ENCODE results near the gene MRPL36. TPM values are rescaled to one million over a fixed set of nuclear protein-coding genes. Genes with fewer than 3 reads are reported as not detected.

MRPL36 gene
- total and polyA plus RNA-seq, 4 donors: 25.1 to 62.2 (median 39.0) TPM

DNA sequence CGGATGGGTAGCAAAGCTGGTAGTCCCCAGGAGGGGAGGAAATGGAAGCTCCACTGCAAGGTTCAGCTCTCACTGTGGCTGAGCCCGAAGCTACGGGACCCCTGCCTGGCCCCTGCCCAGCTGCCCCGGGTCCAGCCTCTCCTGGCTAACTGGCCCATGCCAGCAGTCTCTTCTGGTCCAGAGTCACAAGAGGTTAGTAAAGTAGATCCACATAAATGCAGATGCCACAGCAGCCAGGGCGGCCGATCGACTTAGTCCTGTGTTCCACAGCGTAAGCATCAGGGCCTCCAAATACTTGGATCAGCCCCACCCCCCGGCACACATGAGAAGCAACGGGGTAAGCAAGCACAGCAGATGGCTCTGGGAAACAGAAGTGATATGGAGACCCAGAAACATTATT is 42.1 kb downstream of the MRPL36 start:
- intact Hi-C loops (cut with DNase I): no loop called here
- WGBS, 2 donors: 85 to 86% methylated on average over 10 of the region's 10 CpGs
- no peaks in the 10 kb centered on the region for H3K36me3 ChIP-seq (ENCODE audit: control insufficient read depth in 1 of 2, insufficient read depth in 2 of 2, low read length in 1 of 2)
- no peaks in the 10 kb centered on the region for H3K9me3 ChIP-seq (ENCODE audit: control insufficient read depth, low read length)
- H3K27ac ChIP-seq (ENCODE audit: low read depth in 1 of 2, low read length in 2 of 2): no peak overlapping the region
- no peak overlapping the region for H3K4me3 ChIP-seq (ENCODE audit: low read length in 2 of 2)
- H3K27me3 ChIP-seq (ENCODE audit: control insufficient read depth in 1 of 2, insufficient read depth in 2 of 2, low read length in 1 of 2): no peaks in the 10 kb centered on the region
- peak; percentile 14 to 53 for DNase-seq
- no peak for ATAC-seq (ENCODE audit: low FRiP score)
- H3K4me1 ChIP-seq (ENCODE audit: control insufficient read depth in 1 of 2, insufficient read depth in 2 of 2, low read length in 2 of 2): no peaks in the 10 kb centered on the region

DNA sequence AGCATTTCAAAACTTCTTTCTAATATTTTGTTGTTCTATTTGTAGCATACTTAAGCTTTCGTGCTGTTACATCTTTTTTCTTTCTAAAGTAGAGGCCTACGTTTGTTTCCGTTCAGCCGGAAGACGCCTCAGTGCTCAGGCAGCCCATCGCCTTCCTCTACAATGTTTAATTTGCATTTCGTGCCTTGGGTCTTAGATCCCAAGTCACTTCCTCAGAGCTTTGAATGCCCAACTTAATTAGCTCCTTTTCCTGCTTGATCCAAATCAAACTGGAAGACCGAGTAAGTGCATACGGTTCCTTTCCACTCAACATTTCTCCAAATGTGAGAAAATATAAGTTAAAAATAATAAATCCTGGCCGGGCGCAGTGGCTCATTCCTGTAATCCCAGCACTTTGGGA is 43.2 kb downstream of the MRPL36 start:
- no peak overlapping the region for H3K4me3 ChIP-seq (ENCODE audit: low read length in 2 of 2)
- H3K36me3 ChIP-seq (ENCODE audit: control insufficient read depth in 1 of 2, insufficient read depth in 2 of 2, low read length in 1 of 2): no peaks in the 10 kb centered on the region
- no peaks in the 10 kb centered on the region for H3K9me3 ChIP-seq (ENCODE audit: control insufficient read depth, low read length)
- no peaks in the 10 kb centered on the region for H3K27me3 ChIP-seq (ENCODE audit: control insufficient read depth in 1 of 2, insufficient read depth in 2 of 2, low read length in 1 of 2)
- no peak for ATAC-seq (ENCODE audit: low FRiP score)
- H3K4me1 ChIP-seq (ENCODE audit: control insufficient read depth in 1 of 2, insufficient read depth in 2 of 2, low read length in 2 of 2): no peaks in the 10 kb centered on the region
- H3K27ac ChIP-seq (ENCODE audit: low read depth in 1 of 2, low read length in 2 of 2): no peak overlapping the region
- no peak for DNase-seq
- intact Hi-C loops (cut with DNase I): no loop called here
- WGBS, 2 donors: 58 to 60% methylated on average over 11 of the region's 11 CpGs

GRCh38 chr5:1755321-1755949 is 44.2 kb downstream of the MRPL36 start:
- peak; percentile 9 to 37 for DNase-seq
- no peaks in the 10 kb centered on the region for H3K27me3 ChIP-seq (ENCODE audit: control insufficient read depth in 1 of 2, insufficient read depth in 2 of 2, low read length in 1 of 2)
- 61 to 63% methylated on average over 14 of the region's 14 CpGs for WGBS, 2 donors

DNA sequence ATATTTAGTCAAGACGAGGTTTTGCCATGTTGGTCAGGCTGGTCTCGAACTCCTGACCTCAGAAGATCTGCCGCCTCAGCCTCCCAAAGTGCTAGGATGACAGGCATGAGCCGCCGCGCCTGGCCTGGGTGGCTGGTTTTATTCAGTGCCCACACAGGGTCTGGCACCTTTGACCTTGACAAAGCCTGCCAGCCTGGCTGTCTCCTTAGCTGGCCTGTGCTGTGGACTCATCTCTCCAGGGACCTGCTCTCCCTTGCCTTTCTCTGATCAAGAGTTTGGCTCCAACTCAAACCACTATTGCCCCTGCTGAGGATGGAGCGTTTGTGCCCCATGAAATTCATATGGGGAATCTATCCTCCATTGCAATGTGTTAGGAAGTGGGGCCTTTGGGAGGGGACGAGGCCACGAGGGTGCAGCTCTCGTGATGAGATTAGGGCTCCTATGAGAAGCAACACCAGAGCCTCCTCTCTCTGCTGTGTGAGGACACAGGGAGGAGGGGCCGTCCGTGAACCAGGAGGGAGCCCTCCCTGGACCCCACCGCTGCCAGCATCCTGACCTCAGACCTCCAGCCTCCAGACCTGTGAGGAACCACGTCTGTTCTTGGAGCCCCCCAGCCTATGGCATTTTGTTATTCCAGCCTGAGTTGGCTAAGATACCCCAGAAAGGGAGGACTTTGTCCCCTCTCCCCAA is 45.0 kb downstream of the MRPL36 start:
- ATAC-seq (ENCODE audit: low FRiP score) (no peak), DNase-seq (peak; percentile 12 to 58)
- 75 to 79% methylated on average over 12 to 14 of the region's 14 CpGs for WGBS, 2 donors
- no peaks in the 10 kb centered on the region for H3K9me3 ChIP-seq (ENCODE audit: control insufficient read depth, low read length)
- intact Hi-C loops (cut with DNase I): no loop called here
- no peaks in the 10 kb centered on the region for H3K27me3 ChIP-seq (ENCODE audit: control insufficient read depth in 1 of 2, insufficient read depth in 2 of 2, low read length in 1 of 2)
- H3K4me3 ChIP-seq (ENCODE audit: low read length in 2 of 2): no peak overlapping the region
- H3K4me1 ChIP-seq (ENCODE audit: control insufficient read depth in 1 of 2, insufficient read depth in 2 of 2, low read length in 2 of 2): no peaks in the 10 kb centered on the region
- no peaks in the 10 kb centered on the region for H3K36me3 ChIP-seq (ENCODE audit: control insufficient read depth in 1 of 2, insufficient read depth in 2 of 2, low read length in 1 of 2)
- no peak overlapping the region for H3K27ac ChIP-seq (ENCODE audit: low read depth in 1 of 2, low read length in 2 of 2)

More at GRCh38 chr5:1755321-1755949, 44.2 kb downstream of the MRPL36 start:
- H3K4me3 ChIP-seq (ENCODE audit: low read length in 2 of 2): no peak overlapping the region
- no peaks in the 10 kb centered on the region for H3K4me1 ChIP-seq (ENCODE audit: control insufficient read depth in 1 of 2, insufficient read depth in 2 of 2, low read length in 2 of 2)
- intact Hi-C loops (cut with DNase I): no loop called here
- no peak overlapping the region for H3K27ac ChIP-seq (ENCODE audit: low read depth in 1 of 2, low read length in 2 of 2)
- ATAC-seq (ENCODE audit: low FRiP score): no peak
- no peaks in the 10 kb centered on the region for H3K9me3 ChIP-seq (ENCODE audit: control insufficient read depth, low read length)
- H3K36me3 ChIP-seq (ENCODE audit: control insufficient read depth in 1 of 2, insufficient read depth in 2 of 2, low read length in 1 of 2): no peaks in the 10 kb centered on the region

DNA sequence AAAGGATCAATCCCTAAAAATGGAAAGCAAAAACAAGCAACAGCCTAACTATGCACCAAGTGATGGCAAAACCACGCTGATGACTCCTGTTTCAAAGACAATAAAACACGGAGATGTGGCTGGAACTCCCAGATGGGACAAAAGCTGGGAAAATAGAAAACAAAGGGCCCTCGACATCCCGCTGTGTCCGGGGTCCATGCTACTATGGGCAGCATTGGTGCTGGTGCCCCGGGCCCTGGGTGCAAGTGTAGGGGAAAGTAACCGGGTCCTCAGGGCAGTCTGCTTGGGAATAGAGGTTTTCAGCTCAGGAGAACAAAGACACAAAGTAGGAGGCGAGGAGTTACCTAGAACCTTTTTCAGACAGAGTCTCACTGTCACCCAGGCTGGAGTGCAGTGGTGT is 46.1 kb downstream of the MRPL36 start:
- Histone ChIP-seq H3K36me3 (ENCODE audit: control insufficient read depth in 1 of 2, insufficient read depth in 2 of 2, low read length in 1 of 2) (no peaks in the 10 kb centered on the region), H3K9me3 (ENCODE audit: control insufficient read depth, low read length) (no peaks in the 10 kb centered on the region), H3K4me3 (ENCODE audit: low read length in 2 of 2) (no peak overlapping the region), H3K27ac (ENCODE audit: low read depth in 1 of 2, low read length in 2 of 2) (no peak overlapping the region), H3K4me1 (ENCODE audit: control insufficient read depth in 1 of 2, insufficient read depth in 2 of 2, low read length in 2 of 2) (no peaks in the 10 kb centered on the region), H3K27me3 (ENCODE audit: control insufficient read depth in 1 of 2, insufficient read depth in 2 of 2, low read length in 1 of 2) (no peaks in the 10 kb centered on the region)
- DNase-seq: peak; percentile 6 to 39
- ATAC-seq (ENCODE audit: low FRiP score): no peak
- intact Hi-C loops (cut with DNase I): no loop called here
- 80 to 82% methylated on average over 8 of the region's 8 CpGs for WGBS, 2 donors

- H3K36me3 ChIP-seq (ENCODE audit: control insufficient read depth in 1 of 2, insufficient read depth in 2 of 2, low read length in 1 of 2): no peaks in the 10 kb centered on the region
- intact Hi-C loops (cut with DNase I): no loop called here
- 68 to 71% methylated on average over 16 of the region's 16 CpGs for WGBS, 2 donors
- H3K27me3 ChIP-seq (ENCODE audit: control insufficient read depth in 1 of 2, insufficient read depth in 2 of 2, low read length in 1 of 2): no peaks in the 10 kb centered on the region
- ATAC-seq (ENCODE audit: low FRiP score) (no peak), DNase-seq (peak in 1 of 2 donors; percentile 30)
- no peaks in the 10 kb centered on the region for H3K4me1 ChIP-seq (ENCODE audit: control insufficient read depth in 1 of 2, insufficient read depth in 2 of 2, low read length in 2 of 2)
- no peaks in the 10 kb centered on the region for H3K9me3 ChIP-seq (ENCODE audit: control insufficient read depth, low read length)
- H3K27ac ChIP-seq (ENCODE audit: low read depth in 1 of 2, low read length in 2 of 2): no peak overlapping the region
- no peak overlapping the region for H3K4me3 ChIP-seq (ENCODE audit: low read length in 2 of 2)
Observed at GRCh38 chr5:1752881-1753280, 46.8 kb downstream of the MRPL36 start.

DNA sequence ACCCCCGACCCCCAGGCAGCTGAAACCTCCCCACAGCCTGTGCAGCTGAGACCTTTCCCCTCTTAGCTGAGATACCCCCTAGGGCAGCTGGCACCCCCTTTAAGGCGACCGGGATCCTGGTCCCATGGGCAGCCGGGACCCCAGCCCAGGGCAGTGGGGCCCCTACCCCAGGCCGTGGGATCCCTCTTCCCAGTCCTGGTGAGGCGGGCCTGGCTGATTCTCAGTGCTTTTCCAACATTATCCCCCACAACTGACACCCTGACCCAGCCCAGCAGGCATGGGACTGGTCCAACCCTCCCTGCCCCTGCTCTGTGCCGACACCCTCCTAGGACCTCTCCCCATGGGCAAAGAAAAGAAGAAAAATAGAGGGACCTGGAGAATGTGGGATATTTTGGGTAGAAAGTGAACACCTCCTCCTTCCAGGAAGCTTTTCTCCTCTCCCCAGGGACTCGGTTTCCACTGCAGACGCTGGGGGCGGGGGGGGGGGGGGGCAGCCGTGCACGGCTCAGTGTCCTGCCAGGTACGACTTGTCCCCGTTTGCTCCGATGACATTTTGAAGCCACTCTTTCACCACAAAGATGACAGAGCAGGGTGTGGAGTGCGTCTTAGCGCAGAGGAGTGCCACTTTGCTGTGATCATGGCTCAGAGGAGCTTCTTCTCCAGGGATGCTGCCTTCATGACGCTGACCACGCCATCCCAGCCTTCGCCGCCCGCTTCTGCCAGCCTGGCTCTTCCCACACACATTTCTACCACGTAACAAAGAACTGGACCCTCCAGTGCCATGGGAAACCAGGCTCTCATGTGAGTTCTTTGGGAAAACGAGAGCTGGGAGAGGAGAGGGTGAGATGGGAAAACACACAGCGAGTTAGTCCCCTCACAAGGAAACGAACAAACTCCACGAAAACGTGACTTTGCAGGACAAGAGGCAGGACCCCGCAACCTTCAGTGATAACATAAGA is 47.5 kb downstream of the MRPL36 start:
- 74% methylated on average over 26 to 29 of the region's 29 CpGs for WGBS, 2 donors
- H3K36me3 ChIP-seq (ENCODE audit: control insufficient read depth in 1 of 2, insufficient read depth in 2 of 2, low read length in 1 of 2): no peaks in the 10 kb centered on the region
- no peak overlapping the region for H3K4me3 ChIP-seq (ENCODE audit: low read length in 2 of 2)
- no peaks in the 10 kb centered on the region for H3K9me3 ChIP-seq (ENCODE audit: control insufficient read depth, low read length)
- H3K27ac ChIP-seq (ENCODE audit: low read depth in 1 of 2, low read length in 2 of 2): no peak overlapping the region
- DNase-seq (peak in 1 of 2 donors; percentile 62), ATAC-seq (ENCODE audit: low FRiP score) (no peak)
- no peaks in the 10 kb centered on the region for H3K27me3 ChIP-seq (ENCODE audit: control insufficient read depth in 1 of 2, insufficient read depth in 2 of 2, low read length in 1 of 2)
- H3K4me1 ChIP-seq (ENCODE audit: control insufficient read depth in 1 of 2, insufficient read depth in 2 of 2, low read length in 2 of 2): no peaks in the 10 kb centered on the region
- intact Hi-C loops (cut with DNase I): no loop called here

GRCh38 chr5:1751026-1751863 is 48.4 kb downstream of the MRPL36 start:
- ATAC-seq (ENCODE audit: low FRiP score) (no peak), DNase-seq (peak; percentile 26 to 53)
- intact Hi-C loops (cut with DNase I): no loop called here
- Histone ChIP-seq H3K9me3 (ENCODE audit: control insufficient read depth, low read length) (no peaks in the 10 kb centered on the region), H3K36me3 (ENCODE audit: control insufficient read depth in 1 of 2, insufficient read depth in 2 of 2, low read length in 1 of 2) (no peaks in the 10 kb centered on the region), H3K4me3 (ENCODE audit: low read length in 2 of 2) (no peak overlapping the region), H3K4me1 (ENCODE audit: control insufficient read depth in 1 of 2, insufficient read depth in 2 of 2, low read length in 2 of 2) (no peaks in the 10 kb centered on the region), H3K27ac (ENCODE audit: low read depth in 1 of 2, low read length in 2 of 2) (no peak overlapping the region), H3K27me3 (ENCODE audit: control insufficient read depth in 1 of 2, insufficient read depth in 2 of 2, low read length in 1 of 2) (no peaks in the 10 kb centered on the region)
- WGBS, 2 donors: 57 to 61% methylated on average over 25 to 27 of the region's 27 CpGs

Data from aorta (tissue), 5 donors.